CD4-positive, alpha-beta T cell treated with Interferon gamma for 1 hour (primary cell): ENCODE measurements around the gene CA10.

Experiments
- DNase-seq: peaks from one replicate; pipeline ENCODE4 v3.0.0-alpha.2; 2020

Gene CA10

DNA sequence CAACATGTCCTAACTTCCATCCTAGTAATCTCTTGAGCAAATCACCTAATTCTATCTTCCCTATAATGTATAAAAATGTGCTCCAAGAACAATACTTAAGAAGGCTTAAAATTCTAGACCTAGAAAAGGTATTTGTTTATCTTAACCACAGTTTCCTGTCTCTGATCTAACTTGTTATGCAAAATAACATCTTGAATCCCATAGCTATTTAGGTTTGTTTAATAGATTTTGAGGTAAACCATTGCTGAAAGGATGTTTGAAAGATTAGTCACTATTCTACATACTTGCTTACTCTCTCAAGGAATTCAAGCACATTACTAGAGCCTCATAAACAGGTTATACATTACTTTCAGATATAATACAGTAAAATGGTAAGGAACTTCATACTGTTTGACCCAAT is 13.0 kb downstream of the CA10 start:
- DNase-seq: no peak

DNA sequence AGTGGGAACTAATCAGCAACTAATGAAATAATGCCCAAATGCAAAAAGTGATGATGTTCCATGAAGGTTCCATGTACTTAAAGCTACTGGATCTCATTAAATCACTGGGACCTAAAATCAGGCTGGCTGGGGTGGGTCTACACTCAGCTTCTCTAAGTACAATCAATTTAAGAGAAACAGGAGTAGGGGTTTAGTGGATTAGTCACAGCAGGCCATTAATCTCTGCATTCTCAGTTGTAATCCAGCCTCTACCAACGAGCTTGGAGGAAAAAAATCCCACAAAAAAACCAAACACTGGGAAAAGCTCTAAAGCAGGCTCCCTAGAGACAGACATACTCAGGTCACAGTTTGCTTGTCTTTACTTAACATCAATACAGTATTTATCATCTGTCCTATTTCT is 15.0 kb downstream of the CA10 start:
- no peak for DNase-seq

DNA sequence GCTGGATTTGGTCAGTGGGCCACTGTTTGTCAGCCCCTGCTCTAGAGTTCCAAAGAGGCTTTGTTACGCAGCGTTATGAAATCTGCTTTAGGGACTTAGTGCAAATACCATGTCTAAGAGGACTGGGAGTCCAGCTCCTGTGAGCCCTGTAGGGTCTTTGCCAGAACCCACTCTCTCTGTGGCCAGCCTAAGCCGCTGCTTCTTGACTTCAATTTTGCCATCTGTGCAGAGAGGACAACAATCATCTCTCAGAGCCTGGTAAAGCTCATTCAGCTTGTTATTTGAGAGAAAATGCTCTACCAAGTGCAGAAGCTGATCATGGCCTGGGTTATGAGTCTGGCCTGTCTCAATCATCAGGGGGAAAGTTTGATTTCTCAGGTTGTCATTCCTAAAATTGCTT is 17.9 kb downstream of the CA10 start:
- DNase-seq: no peak

DNA sequence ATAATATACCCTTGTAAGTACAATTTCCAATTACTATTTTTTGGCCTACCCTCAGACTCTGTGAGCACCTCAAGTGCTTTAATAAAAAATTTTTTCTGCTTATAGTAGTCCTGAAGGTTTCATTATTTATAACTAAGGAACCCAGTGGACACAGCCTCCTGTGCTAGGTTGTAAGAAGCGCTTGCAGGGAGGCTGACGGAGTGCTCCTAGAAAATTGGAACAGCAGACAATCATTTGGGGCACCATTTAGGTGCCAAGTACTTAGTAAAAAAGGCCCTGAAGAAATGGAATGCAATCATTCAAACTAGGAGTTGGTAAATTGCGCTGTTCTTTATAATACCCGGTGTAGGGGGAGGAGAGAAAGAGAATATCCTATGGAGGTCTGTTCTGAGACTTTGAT is 19.8 kb downstream of the CA10 start:
- DNase-seq: no peak

DNA sequence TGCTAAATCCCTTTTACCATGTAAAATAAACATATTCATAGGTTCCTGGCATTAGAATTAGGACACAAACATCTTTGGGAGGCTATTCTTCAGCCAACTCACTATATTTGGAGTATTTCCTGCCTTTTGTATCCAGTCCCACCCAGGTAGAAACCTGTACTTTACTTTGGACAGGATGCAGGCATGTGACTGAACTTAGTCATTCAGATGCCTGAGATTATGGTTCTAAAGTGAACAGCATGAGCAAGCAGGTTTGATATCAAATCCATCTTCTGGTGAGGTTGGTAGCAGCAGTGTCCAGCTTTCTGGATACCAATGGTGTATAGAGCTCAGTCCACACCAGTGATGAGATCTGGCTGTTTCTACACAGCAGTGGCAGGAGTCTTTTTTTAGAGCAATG is 20.2 kb downstream of the CA10 start:
- DNase-seq: no peak

DNA sequence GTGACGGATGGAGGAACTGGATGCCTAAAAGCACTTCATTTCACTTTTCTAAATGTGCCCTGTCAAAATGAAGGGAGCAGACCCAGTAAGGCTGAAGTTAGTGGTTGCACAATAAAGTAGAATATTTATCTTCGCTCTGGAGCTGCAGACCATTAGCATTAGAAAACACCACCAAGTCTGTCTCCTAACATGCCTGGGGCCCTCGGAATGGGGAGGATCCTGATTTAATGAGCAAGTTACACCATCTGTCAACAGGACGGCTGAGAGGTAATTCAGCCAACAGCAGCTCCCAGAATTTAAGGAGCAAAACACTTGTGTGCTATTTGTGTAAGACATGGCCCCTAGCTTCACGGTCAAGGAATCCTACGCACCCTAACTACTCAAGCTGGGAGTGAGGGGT is 22.3 kb downstream of the CA10 start:
- no peak for DNase-seq

DNA sequence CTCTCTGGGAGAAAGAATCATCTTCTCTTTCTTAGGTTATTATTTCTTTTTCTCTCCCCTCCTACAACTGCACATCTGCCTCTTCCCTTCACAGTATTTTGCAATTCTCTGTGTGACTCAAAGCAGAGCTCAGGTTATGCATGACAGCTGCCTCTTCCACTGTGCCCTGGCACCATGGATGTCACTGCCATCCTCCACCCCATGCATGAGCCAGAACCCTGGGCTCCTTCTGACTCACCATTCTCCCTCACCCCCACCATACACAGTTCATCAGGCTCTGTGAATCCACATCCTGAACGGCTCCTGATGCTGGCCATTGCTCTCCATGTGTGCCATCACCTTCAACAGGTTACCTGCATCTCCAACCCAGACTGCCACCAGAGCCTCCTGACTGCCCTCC is 23.9 kb downstream of the CA10 start:
- DNase-seq: no peak

DNA sequence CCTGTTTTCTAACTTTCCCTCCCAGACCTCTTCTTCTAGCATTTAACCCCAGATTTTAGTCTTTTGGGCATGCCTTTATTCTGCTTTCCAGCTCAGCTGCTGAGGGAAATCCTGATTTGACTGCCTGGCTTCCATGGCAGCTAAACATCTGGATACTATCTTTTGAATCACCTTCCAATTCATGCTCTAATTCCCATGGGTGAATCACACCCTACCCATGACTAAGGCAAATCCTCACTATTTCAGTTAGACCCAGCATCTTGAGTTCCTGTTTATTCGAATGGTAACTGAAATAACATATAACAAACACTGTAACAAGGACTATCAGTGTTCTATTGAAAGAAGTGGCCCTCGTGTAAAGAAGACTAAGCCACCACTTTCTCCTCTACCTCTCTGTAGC is 29.8 kb downstream of the CA10 start:
- DNase-seq: no peak

DNA sequence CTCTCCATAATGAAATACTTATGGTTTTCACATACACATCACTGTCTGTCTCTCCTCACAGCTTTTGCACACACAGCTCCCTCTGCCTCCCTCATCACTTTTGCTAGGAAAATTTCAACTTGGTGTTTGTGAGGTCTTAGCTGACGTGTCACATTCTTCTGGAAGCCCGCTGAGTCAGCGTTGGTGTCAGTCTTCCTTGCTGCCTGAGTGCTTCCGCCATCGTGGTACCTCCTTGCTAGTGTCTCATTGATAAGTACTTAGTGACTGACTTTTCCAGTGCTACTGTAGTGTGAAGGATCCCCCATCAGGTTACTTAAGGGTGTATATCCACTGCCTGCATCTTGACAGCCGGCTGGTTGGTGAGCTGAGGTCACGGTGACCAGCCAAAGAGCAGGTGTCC is 33.5 kb downstream of the CA10 start:
- DNase-seq: no peak

DNA sequence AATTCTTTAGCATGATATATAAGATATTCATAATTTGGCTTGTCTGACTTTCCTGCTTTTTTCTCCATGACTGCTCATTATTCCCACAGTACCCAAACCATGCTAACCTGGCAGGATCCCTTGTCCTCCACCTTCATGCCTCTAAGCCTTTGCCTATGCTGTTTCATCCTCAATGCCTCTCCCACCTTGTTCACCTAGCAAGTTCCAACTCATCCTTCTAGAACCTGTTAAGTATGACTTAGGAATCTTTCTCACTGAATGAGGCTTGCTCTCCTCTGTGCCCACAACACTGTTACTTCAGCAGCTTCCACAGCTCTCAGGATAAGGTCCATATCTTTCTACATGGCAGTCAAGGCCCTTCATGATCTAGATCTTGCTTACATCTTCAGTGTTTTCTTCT is 34.0 kb downstream of the CA10 start:
- DNase-seq: no peak

DNA sequence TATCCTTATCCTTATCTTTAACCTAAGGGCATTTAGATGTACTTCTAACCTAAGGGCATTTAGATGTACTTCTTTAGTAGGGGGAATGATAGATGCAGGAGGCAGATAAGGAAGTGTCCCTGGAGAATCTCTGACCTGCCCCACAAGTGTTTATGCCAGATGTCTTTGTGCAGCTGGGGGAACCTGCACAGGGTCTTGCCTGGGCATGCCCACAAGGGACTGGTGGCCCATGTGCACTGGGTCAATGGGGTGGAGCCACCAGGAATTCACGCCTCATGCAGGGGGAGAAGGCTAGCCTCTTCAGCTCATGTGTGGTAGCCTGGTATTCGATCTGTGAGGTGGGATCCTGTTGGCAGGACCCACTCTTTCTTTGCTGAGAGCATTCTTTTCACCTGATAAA is 38.0 kb downstream of the CA10 start:
- DNase-seq: no peak

DNA sequence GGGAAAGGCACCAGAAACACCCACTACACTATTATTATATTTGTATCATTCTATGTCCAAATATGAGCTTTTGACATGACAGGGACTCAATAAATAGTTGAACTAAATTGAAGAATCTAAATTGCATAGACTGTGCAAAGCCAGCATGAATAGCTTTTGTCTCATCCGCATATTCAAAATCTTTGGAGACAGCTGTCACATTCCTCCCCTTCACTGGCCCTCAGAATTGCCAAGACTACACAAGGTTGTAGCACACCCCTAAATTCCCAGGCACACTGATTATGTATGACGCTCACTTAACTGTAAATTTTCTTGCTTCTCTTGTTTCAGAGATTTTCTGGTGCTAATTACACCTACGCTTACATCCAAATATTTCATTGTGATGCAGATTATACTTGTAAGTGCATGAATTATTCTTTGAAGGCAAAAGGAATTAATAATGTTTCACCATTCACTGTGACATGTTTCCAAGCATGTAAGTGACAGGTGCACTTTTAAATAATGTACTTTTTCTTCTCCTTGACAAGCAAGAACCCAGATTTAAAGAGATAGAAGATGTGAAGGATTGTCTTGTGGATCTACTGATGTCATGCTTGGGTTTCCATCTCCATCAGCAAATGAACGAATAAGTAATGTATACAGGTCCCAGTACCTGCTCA is 47.5 kb downstream of the CA10 start:
- no peak for DNase-seq

DNA sequence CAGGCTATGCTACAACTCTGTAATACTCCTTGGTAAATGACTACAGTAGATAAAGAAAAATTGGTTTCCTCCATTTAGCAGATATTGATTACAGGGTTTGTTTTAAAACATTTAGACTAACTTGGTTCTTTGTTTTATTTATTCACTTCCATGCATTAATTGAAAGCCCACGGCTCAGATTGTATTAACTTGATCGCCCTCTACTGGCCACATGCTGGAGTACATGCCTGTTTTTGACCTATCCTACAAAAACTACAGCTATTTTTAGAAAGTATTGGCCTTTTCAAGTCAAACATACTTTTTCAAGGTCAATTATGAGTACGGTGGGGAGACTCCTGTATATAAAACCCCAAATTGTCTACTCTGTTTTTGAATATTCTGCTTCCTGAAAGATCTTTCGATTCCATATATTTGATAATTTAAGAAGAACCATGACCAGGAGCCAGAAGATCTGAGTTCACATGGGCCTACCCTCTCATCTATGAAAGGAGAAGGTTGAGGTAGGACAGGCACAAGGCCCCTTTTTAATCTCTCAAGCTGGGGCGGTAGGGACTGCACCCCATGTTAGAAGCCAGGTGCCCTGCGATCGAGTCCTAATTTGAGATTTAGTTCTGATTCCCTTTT is 51.8 kb downstream of the CA10 start:
- DNase-seq: no peak

DNA sequence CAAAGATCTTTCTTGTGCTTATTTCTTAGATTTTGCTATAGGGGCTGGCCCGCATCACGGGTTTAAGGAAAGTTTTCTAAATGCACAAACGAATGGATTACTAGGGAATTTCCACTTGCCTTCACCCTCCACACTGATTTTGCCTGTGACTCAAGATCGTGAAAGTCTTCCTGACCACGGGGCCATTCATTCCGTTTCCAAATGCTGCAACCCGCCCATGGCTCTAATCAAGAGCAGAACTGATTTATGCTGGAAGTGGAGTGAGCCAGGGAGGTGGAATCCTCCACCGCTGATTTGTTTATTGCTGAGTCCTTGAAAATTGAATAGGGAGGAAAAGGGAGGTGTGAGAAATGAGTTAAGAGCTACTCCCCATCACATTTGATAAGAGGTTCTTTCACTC is 52.4 kb downstream of the CA10 start:
- no peak for DNase-seq

DNA sequence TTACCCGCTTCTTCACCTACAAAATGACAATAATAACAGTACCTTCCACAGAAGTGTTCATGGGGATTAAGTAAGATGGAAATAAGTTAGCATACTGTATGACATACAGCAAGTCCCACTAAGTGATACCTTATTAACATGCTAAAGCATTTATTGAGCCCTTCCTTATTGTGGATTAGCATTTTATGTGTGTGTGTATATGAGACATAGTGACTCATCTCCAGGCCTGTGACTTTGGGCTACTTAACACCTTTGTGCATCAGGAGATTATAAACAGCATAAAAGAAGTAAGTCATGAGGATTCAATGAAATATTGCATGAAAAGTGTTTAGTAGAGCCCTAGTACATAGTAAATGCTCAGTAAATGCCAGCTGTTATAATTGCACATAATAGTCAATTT is 52.9 kb downstream of the CA10 start:
- DNase-seq: no peak

DNA sequence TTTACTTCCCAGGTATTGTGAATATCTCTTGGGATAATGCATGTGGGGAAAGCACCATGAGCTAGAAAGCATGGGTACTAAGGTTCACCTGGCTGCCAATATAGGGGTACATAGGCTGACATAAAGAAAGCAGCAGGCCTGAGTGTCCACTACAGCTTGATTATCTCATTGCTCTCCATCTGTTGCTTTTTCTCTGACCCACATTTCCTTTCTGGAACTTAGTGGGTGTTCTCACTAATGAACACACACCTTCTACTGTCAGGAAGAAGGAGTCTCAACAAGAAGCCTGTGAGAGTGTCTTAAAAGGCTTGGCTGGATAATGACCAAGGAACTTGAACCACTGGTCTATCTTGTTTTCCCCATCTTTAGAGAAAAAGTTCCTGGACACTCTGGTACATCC is 62.5 kb downstream of the CA10 start:
- no peak for DNase-seq

DNA sequence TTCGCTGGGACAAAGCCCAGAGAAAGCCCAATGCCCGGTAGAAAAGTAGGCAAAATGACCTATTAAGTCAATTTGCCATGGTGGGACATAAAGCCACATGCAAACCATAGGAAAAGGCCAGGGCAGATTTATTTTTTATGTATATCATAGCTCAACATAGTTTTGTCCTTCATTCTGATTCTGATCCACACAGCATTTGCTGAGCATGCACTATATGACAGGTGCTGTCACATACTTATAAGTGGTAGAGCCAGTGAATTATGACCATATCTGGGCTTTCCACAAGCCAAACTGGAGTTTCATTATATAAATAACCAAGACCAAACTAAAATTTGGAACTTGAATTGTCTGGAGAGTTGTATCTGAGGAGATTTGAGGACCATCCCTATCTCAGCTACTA is 74.3 kb downstream of the CA10 start:
- DNase-seq: no peak

DNA sequence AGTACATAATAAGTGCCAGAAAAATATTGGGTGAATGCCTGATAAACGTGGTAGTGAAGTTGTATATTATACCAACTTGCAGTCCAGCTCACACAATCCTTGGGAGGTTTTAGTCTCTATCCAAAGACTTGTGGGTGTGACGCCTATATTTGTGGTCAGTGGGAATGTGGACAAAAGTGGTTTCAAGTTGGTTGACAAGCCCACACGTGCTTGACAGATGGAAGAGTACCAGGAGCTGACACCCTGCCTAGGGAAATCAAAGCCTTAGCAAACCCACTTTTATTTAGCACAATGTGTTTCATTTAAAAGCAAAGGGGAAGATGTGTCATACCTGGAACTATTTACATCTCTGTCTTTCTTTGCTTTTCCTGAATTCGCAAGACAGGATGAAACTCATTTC is 79.0 kb downstream of the CA10 start:
- DNase-seq: no peak

DNA sequence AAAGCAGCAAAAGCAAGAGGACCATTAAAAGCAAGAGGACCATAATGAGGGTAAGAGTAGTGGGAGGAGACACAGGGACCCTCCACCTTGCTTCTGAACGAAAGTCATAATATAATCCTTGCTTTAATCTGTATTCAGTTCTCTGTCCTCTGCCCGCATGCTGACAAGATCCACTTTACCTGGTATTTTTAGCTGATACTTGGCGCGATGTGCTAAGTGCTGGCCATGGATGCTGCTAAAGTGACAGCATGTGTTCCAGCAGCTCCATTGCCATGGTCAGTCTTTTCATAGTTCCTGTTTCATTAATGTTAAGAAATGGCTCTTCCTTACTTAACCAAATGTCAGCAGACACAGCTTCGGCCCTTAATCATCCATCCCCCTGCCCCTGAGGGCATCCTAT is 86.8 kb downstream of the CA10 start:
- DNase-seq: no peak

DNA sequence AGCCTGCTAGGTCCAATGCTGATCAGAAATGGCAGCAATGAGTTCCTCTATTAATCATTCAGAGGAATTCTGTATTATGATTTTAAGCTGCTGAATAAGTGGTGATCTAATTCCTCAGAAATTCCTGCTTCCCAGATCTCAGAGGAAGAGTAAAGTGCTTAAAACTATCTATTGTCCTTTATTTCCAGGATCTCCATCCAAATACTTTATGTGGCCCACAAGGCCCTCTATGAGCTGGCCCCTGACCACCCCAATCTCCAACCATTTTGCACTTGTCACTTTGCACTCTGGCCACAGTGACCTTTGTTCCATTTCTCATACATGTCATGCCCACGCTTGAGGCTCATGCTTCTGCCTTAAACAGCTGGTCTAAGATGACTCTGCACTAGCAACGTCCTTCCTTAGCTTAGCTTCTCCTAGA is 93.7 kb downstream of the CA10 start:
- no peak for DNase-seq

DNA sequence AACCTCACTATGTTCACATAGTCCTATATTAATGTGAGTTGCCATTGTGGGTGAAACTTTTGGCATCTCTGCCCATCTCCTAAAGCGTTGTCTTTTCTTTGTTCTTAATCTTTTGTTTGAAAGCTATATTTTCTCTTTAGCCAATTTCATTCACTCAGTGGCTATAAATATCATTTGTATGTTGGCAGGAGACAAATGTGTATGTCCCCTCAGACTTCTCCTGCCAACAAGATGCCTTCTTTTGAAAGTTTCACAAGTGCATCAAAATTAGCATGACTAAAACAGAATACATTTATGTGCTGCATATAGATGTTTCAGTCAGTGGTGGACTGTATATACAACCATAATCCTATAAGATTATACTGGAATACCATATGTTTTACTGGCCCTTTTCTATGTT is 109.0 kb downstream of the CA10 start:
- DNase-seq: no peak

DNA sequence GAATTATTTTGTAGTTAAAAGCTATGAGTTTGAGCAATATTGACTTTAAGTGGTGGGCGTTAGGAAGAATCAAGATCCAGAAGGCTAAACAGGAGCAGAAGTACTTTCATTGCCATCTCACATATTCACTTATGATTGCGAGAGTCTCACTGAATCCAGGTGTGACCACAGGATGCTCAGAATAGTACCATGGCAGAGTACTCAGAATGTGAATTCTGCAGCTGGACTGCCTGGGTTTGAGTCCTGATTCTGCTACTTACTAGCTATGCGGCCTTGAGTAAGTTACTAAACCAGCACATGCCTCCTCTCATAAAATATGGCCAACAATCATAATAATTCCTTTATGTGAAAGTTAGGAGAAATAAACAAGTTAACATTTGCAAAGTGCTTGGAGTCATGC is 109.5 kb downstream of the CA10 start:
- no peak for DNase-seq

DNA sequence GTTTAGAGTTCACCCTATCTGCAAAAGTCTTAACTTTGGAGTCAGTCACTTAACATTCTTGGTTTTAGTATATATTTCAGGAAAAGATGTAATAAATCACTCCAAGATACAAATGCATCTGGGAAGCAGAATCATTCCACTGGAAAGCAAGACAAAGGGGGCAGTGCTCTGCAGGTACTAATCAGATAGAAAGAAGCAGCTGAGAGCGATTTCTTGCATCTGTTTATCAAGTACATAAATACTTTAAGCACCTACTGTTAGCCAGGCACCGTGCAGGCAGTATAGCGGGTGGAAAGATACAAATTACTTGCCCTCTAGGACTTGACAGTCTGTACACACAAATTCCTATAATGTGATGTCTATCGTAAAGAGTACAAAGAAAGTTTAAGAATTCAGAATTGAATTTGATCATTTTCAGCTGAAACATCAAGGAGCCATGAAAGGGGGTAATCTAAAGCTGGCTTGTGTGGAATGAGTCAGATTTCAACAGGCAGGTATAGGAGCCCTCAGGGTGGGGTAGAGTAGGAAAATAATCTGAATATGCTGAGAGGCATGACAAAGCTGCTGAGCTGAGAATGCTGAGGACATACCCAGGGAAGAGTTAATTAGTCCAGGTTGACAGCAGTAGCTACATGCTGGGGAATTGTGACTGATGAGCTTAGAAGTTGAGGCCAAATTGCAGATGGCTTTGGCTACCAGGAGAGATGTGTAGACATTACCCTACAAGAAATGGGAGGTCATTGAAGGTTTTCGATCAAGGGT is 110.2 kb downstream of the CA10 start:
- DNase-seq: no peak

DNA sequence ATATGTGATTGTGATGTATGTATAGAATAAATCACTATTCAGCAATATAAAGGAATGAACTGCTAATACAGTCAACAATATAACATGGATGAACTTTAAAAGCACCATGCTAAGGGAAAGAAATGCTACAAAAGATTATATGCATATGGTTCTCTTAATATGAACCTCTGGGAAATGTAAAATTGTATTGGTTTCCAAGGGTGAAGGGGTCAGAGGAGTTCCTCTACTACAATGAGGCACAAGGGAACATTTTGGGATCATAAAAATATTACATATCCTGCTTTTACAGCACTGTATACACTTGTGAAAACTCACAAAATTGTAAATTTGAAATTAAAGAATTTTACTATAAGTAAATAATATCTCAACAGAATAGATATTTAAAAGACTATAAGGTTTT is 111.4 kb downstream of the CA10 start:
- DNase-seq: no peak
